MM.1S (cell line): ENCODE data around the gene VRTN.
A peak's percentile ranks its signal among the peaks of the same experiment; 100 is the strongest.
"Not testable (repeated sequence)": the region's sequence is repeated elsewhere in the genome, so short reads cannot be mapped to it uniquely, and the experiment has no call there.

Experiments
- DNase-seq: peaks from one replicate; pipeline ENCODE4 v3.0.0-alpha.2; 2015
- H2AFZ ChIP-seq: fragments of 300-600 bp; sonication (generic); 2 replicates; pipeline ENCODE4 v1.6.0; 2016; ENCODE audit warnings: antibody characterized with exemption, low read length
- H3F3A ChIP-seq: fragments of 300-600 bp; sonication (generic); 2 replicates; pipeline ENCODE4 v1.6.1; 2016; ENCODE audit warnings: mild to moderate bottlenecking, antibody characterized with exemption, low read length, moderate library complexity, mixed read lengths; ENCODE audit not compliant: insufficient read depth
- H3K27ac ChIP-seq: fragments of 300-600 bp; sonication (generic); 2 replicates; pipeline ENCODE4 v1.5.1; 2016; ENCODE audit warnings: mild to moderate bottlenecking, low read length
- H3K27me3 ChIP-seq: fragments of 300-600 bp; sonication (generic); replicated peaks from 2 replicates; pipeline ENCODE4 v1.6.0; 2016; ENCODE audit warnings: low read length; ENCODE audit not compliant: insufficient read depth
- H3K36me3 ChIP-seq: fragments of 300-600 bp; sonication (generic); replicated peaks from 2 replicates; pipeline ENCODE4 v1.6.1; 2016; ENCODE audit warnings: mild to moderate bottlenecking, low read length, mixed read lengths; ENCODE audit not compliant: insufficient read depth
- H3K4me1 ChIP-seq: fragments of 300-600 bp; sonication (generic); 2 replicates; pipeline ENCODE4 v1.6.1; 2016; ENCODE audit warnings: low read length, mixed read lengths
- H3K4me2 ChIP-seq: fragments of 300-600 bp; sonication (generic); 2 replicates; pipeline ENCODE4 v1.6.0; 2016; ENCODE audit warnings: low read depth, low read length
- H3K4me3 ChIP-seq: fragments of 300-600 bp; sonication (generic); 2 replicates; pipeline ENCODE4 v1.5.1; 2016; ENCODE audit warnings: low read length, mixed read lengths
- H3K79me2 ChIP-seq: fragments of 300-600 bp; sonication (generic); 2 replicates; pipeline ENCODE4 v1.6.1; 2016; ENCODE audit warnings: mixed run types, low read length, mixed read lengths
- H3K9ac ChIP-seq: fragments of 300-600 bp; sonication (generic); 2 replicates; pipeline ENCODE4 v1.6.1; 2016; ENCODE audit warnings: low read length, mixed read lengths
- H3K9me2 ChIP-seq: fragments of 300-600 bp; sonication (generic); replicated peaks from 2 replicates; pipeline ENCODE4 v1.6.1; 2016; ENCODE audit warnings: mild to moderate bottlenecking, low read length, mixed read lengths; ENCODE audit not compliant: insufficient read depth
- H3K9me3 ChIP-seq: fragments of 300-600 bp; sonication (generic); replicated peaks from 2 replicates; pipeline ENCODE4 v1.6.1; 2016; ENCODE audit warnings: mild to moderate bottlenecking, low read length, mixed read lengths; ENCODE audit not compliant: insufficient read depth
- H4K20me1 ChIP-seq: fragments of 300-600 bp; sonication (generic); 2 replicates; pipeline ENCODE4 v1.6.1; 2016; ENCODE audit warnings: mild to moderate bottlenecking, low read length, moderate library complexity, mixed read lengths; ENCODE audit not compliant: insufficient read depth
- CTCF ChIP-seq: fragments of 300-600 bp; sonication (generic); IDR thresholded peaks from 2 replicates; pipeline ENCODE4 v1.5.1; 2016; ENCODE audit warnings: antibody characterized with exemption, low read length, mixed read lengths
- EZH2 ChIP-seq: fragments of 300-600 bp; sonication (generic); optimal IDR thresholded peaks from 2 replicates; pipeline ENCODE3; 2017; ENCODE audit warnings: low read depth, mild to moderate bottlenecking, antibody characterized with exemption, low read length, mixed read lengths
- EZH2phosphoT487 ChIP-seq: fragments of 300-600 bp; sonication (generic); IDR thresholded peaks from 2 replicates; pipeline ENCODE4 v1.6.1; 2018; ENCODE audit warnings: antibody characterized with exemption, low read length

Gene VRTN

GRCh38 chr14:74324931-74325361 is 23.3 kb upstream of the VRTN start:
- Histone ChIP-seq H3K27me3 (no peaks in the 10 kb centered on the region), H4K20me1 (no peaks in the 10 kb centered on the region), H3K9me3 (no peaks in the 10 kb centered on the region), H3K36me3 (no peaks in the 10 kb centered on the region), H3K9me2 (no peaks in the 10 kb centered on the region), H3K4me2 (no peak overlapping the region), H3K27ac (no peak overlapping the region), H2AFZ (no peak overlapping the region), H3F3A (no peaks in the 10 kb centered on the region), H3K4me1 (no peaks in the 10 kb centered on the region), H3K79me2 (no peaks in the 10 kb centered on the region), H3K9ac (no peak overlapping the region), H3K4me3 (no peak overlapping the region)
- peak; percentile 25 for DNase-seq
- no peak for TF ChIP-seq EZH2
- peak; percentile 39 for TF ChIP-seq CTCF
- TF ChIP-seq EZH2phosphoT487 = no peak

DNA sequence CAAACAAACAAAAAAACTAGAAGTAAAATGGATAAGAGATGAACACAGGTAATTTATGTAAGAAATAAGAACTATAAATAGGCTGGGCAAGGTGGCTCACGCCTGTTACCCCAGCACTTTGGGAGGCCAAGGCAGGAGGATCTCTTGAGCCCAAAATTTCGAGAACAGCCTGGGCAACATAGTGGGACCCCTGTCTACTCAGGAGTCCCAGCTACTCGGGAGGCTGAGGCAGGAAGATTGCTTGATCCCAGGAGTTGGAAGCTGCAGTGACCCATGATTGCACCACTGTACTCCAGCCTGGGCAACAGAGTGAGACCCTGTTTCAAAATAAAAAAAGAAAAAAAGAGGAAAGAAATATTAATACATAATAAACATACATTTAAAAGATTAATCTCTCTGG is 22.8 kb upstream of the VRTN start:
- Histone ChIP-seq H3K9ac (no peak overlapping the region), H2AFZ (no peak overlapping the region), H3F3A (no peaks in the 10 kb centered on the region), H3K36me3 (no peaks in the 10 kb centered on the region), H3K27ac (no peak overlapping the region), H3K27me3 (no peaks in the 10 kb centered on the region), H3K9me3 (no peaks in the 10 kb centered on the region), H3K4me2 (no peak overlapping the region), H3K4me3 (no peak overlapping the region), H4K20me1 (no peaks in the 10 kb centered on the region), H3K79me2 (no peaks in the 10 kb centered on the region), H3K9me2 (no peaks in the 10 kb centered on the region), H3K4me1 (no peaks in the 10 kb centered on the region)
- DNase-seq = no peak
- no peak for TF ChIP-seq EZH2phosphoT487
- no peak for TF ChIP-seq EZH2
- no peak for TF ChIP-seq CTCF

GRCh38 chr14:74326369-74327152 is 21.7 kb upstream of the VRTN start:
- no peak for TF ChIP-seq CTCF
- TF ChIP-seq EZH2phosphoT487 = no peak
- no peak for TF ChIP-seq EZH2
- no peaks in the 10 kb centered on the region for H3K36me3 ChIP-seq
- no peak overlapping the region for H3K4me2 ChIP-seq
- H3K79me2 ChIP-seq = no peaks in the 10 kb centered on the region
- H3K9me2 ChIP-seq = no peaks in the 10 kb centered on the region
- DNase-seq = no peak
- no peaks in the 10 kb centered on the region for H3K9me3 ChIP-seq
- H3K27me3 ChIP-seq = no peaks in the 10 kb centered on the region
- H3K4me1 ChIP-seq = no peaks in the 10 kb centered on the region
- H4K20me1 ChIP-seq = no peaks in the 10 kb centered on the region
- H2AFZ ChIP-seq = no peak overlapping the region
- H3K27ac ChIP-seq = no peak overlapping the region
- no peaks in the 10 kb centered on the region for H3F3A ChIP-seq
- H3K4me3 ChIP-seq = no peak overlapping the region
- H3K9ac ChIP-seq = no peak overlapping the region

DNA sequence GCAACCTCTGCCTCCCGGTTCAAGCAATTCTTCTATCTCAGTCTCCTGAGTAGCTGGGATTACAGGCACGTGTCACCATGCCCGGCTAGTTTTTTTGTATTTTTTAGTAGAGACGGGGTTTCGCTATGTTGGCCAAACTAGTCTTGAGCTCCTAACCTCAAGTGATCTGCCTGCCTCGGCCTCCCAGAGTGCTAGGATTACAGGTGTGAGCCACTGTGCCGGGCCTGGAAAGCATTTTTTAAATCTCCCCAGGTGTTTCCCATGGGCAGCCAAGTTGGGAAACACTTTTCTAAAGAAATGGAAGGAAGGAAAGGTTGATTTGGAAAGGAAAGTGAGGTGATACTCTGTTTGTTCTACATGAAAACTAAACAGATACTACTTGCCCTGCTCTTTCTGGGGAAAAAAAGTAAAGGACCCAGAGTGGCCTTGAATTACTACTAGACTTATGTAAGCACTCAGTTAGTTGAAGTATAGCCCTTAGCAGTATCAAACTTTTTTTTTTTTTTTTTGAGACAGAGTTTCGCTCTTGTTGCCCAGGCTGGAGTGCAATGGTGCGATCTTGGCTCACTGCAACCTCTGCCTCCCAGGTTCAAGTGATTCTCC is 18.2 kb upstream of the VRTN start:
- H3K4me1 ChIP-seq, H3K79me2 ChIP-seq, H3K9me2 ChIP-seq, H3K27me3 ChIP-seq, H3F3A ChIP-seq, H4K20me1 ChIP-seq, H2AFZ ChIP-seq, DNase-seq, H3K9me3 ChIP-seq, H3K9ac ChIP-seq, H3K27ac ChIP-seq, H3K4me3 ChIP-seq, H3K36me3 ChIP-seq, H3K4me2 ChIP-seq: not testable (repeated sequence)
